Measurements from ENCODE around the gene MARVELD3. TPM values are rescaled to one million over a fixed set of nuclear protein-coding genes. Genes with fewer than 3 reads are reported as not detected.

MARVELD3 gene
- total RNA-seq, 3 donors from 2014 or later (not counting 1 experiment from before 2014, with no cell fraction given): not detected

- Mint-ChIP-seq H3K9me3 (no peaks in the 10 kb centered on the region), H3K4me1 (no peaks in the 10 kb centered on the region), H3K36me3 (peaks cover 10% of the 10 kb centered on the region), H3K27me3 (ENCODE audit: low read depth in 2 of 2) (no peaks in the 10 kb centered on the region), H3K27ac (no peak overlapping the region), H3K4me3 (no peak overlapping the region)
- Histone ChIP-seq H3K27me3 (ENCODE audit: control insufficient read depth, insufficient read depth, low read length) (no peaks in the 10 kb centered on the region), H3K36me3 (ENCODE audit: control insufficient read depth, insufficient read depth, low read length) (peaks cover 33% of the 10 kb centered on the region), H3K27ac (ENCODE audit: low read length) (no peak overlapping the region), H3K4me1 (ENCODE audit: control insufficient read depth, insufficient read depth, low read length) (no peaks in the 10 kb centered on the region), H3K4me3 (ENCODE audit: low read length) (no peak overlapping the region), H3K9me3 (ENCODE audit: control insufficient read depth, insufficient read depth, low read length) (no peaks in the 10 kb centered on the region)
- no peak for ATAC-seq
- DNase-seq: no peak
- whole genome bisulfite sequencing (ENCODE audit: insufficient coverage): 94% methylated on average over 2 of the region's 5 CpGs
- intact Hi-C loops (cut with micrococcal nuclease): no loop called here
- no peak for TF ChIP-seq CTCF (IDR thresholded peaks at IDR 0.05)
These were observed 47.0 kb downstream of the MARVELD3 start for GRCh38 chr16:71672803-71673581.

GRCh38 chr16:71673582-71673973 is 47.6 kb downstream of the MARVELD3 start:
- Histone ChIP-seq H3K27ac (ENCODE audit: low read length) (no peak overlapping the region), H3K4me3 (ENCODE audit: low read length) (no peak overlapping the region), H3K9me3 (ENCODE audit: control insufficient read depth, insufficient read depth, low read length) (no peaks in the 10 kb centered on the region), H3K27me3 (ENCODE audit: control insufficient read depth, insufficient read depth, low read length) (no peaks in the 10 kb centered on the region), H3K36me3 (ENCODE audit: control insufficient read depth, insufficient read depth, low read length) (peaks cover 36% of the 10 kb centered on the region), H3K4me1 (ENCODE audit: control insufficient read depth, insufficient read depth, low read length) (no peaks in the 10 kb centered on the region)
- Mint-ChIP-seq H3K4me1 (no peaks in the 10 kb centered on the region), H3K27me3 (ENCODE audit: low read depth in 2 of 2) (no peaks in the 10 kb centered on the region), H3K36me3 (peaks cover 10% of the 10 kb centered on the region), H3K27ac (no peak overlapping the region), H3K9me3 (no peaks in the 10 kb centered on the region), H3K4me3 (no peak overlapping the region)
- DNase-seq (no peak), ATAC-seq (no peak)
- intact Hi-C loops (cut with micrococcal nuclease): no loop called here
- WGBS (ENCODE audit: insufficient coverage): no CpG with 5 or more reads among the region's 1 CpG
- no peak for TF ChIP-seq CTCF (IDR thresholded peaks at IDR 0.05)

- Histone ChIP-seq H3K36me3 (ENCODE audit: control insufficient read depth, insufficient read depth, low read length) (peaks cover 39% of the 10 kb centered on the region), H3K4me1 (ENCODE audit: control insufficient read depth, insufficient read depth, low read length) (no peaks in the 10 kb centered on the region), H3K27me3 (ENCODE audit: control insufficient read depth, insufficient read depth, low read length) (no peaks in the 10 kb centered on the region), H3K27ac (ENCODE audit: low read length) (no peak overlapping the region), H3K4me3 (ENCODE audit: low read length) (no peak overlapping the region), H3K9me3 (ENCODE audit: control insufficient read depth, insufficient read depth, low read length) (no peaks in the 10 kb centered on the region)
- Mint-ChIP-seq H3K4me3 (no peak overlapping the region), H3K9me3 (no peaks in the 10 kb centered on the region), H3K36me3 (peaks cover 7% of the 10 kb centered on the region), H3K27me3 (ENCODE audit: low read depth in 2 of 2) (no peaks in the 10 kb centered on the region), H3K4me1 (no peaks in the 10 kb centered on the region), H3K27ac (no peak overlapping the region)
- intact Hi-C loops (cut with micrococcal nuclease): no loop called here
- ATAC-seq (no peak), DNase-seq (no peak)
- 100% methylated on average over 1 of the region's 2 CpGs for WGBS (ENCODE audit: insufficient coverage)
- TF ChIP-seq CTCF (IDR thresholded peaks at IDR 0.05): no peak
These were observed 48.2 kb downstream of the MARVELD3 start for GRCh38 chr16:71674229-71674628.

- TF ChIP-seq CTCF (IDR thresholded peaks at IDR 0.05): no peak
- ATAC-seq: no peak
- Histone ChIP-seq H3K9me3 (ENCODE audit: control insufficient read depth, insufficient read depth, low read length) (no peaks in the 10 kb centered on the region), H3K27ac (ENCODE audit: low read length) (no peak overlapping the region), H3K4me3 (ENCODE audit: low read length) (no peak overlapping the region), H3K27me3 (ENCODE audit: control insufficient read depth, insufficient read depth, low read length) (no peaks in the 10 kb centered on the region), H3K36me3 (ENCODE audit: control insufficient read depth, insufficient read depth, low read length) (peaks cover 34% of the 10 kb centered on the region), H3K4me1 (ENCODE audit: control insufficient read depth, insufficient read depth, low read length) (no peaks in the 10 kb centered on the region)
- no peak overlapping the region for H3K4me3 Mint-ChIP-seq
- no peaks in the 10 kb centered on the region for H3K4me1 Mint-ChIP-seq
- H3K27ac Mint-ChIP-seq: no peak overlapping the region
- no peak for DNase-seq
- no peaks in the 10 kb centered on the region for H3K9me3 Mint-ChIP-seq
- 94% methylated on average over 3 of the region's 3 CpGs for WGBS (ENCODE audit: insufficient coverage)
- intact Hi-C loops (cut with micrococcal nuclease): no loop called here
- H3K27me3 Mint-ChIP-seq (ENCODE audit: low read depth in 2 of 2): no peaks in the 10 kb centered on the region
- H3K36me3 Mint-ChIP-seq: no peaks in the 10 kb centered on the region
These were observed 49.4 kb downstream of the MARVELD3 start for GRCh38 chr16:71675380-71675779.
